GM10266 (cell line): Measurements from ENCODE around the gene ECM1.
A peak's percentile ranks its signal among the peaks of the same experiment; 100 is the strongest.

Experiments used
- DNase-seq: peaks from one replicate; pipeline ENCODE4 v3.0.0; 2012; ENCODE audit errors: extremely low spot score
- CTCF ChIP-seq: IDR thresholded peaks from 2 replicates; pipeline ENCODE4 v1.5.1; 2012; ENCODE audit warnings: mild to moderate bottlenecking, low read depth; ENCODE audit not compliant: control insufficient read depth, insufficient read depth; ENCODE audit errors: missing control alignments

ECM1 gene

GRCh38 chr1:150486966-150487762 lies 20.7 kb upstream of the ECM1 start, which contains the start of gene TARS2:
Gene TARS2, plus strand, starts transcription at chr1:150487419. Its CDS starts 32 bp downstream, at chr1:150487451.
- DNase-seq = peak; percentile 94
- no peak for TF ChIP-seq CTCF

GRCh38 chr1:150487763-150488115 lies 20.2 kb upstream of the ECM1 start:
- no peak for DNase-seq
- TF ChIP-seq CTCF = no peak

GRCh38 chr1:150493175-150493574 lies 14.7 kb upstream of the ECM1 start:
- DNase-seq = no peak
- TF ChIP-seq CTCF = no peak

- no peak for TF ChIP-seq CTCF
- DNase-seq = no peak
Observed at GRCh38 chr1:150498342-150498741, 9.6 kb upstream of the ECM1 start.

- DNase-seq = no peak
Observed at GRCh38 chr1:150505431-150505830, 2.5 kb upstream of the ECM1 start.

GRCh38 chr1:150508982-150509381 lies 1.1 kb downstream of the ECM1 start:
- TF ChIP-seq CTCF = no peak
- DNase-seq = no peak

More at GRCh38 chr1:150505431-150505830, 2.5 kb upstream of the ECM1 start:
- no peak for TF ChIP-seq CTCF

- TF ChIP-seq CTCF = no peak
- no peak for DNase-seq
Observed at GRCh38 chr1:150511551-150511950, 3.6 kb downstream of the ECM1 start.
